Omental fat pad (tissue), 4 donors: ENCODE data around the gene CENPE. TPM values are rescaled to one million over a fixed set of nuclear protein-coding genes. Genes with fewer than 3 reads are reported as not detected.

ENCODE experiments used
- ATAC-seq: fragments of 150-250 bp; one replicate; pipeline ENCODE4 v1.9.1; 2016; ENCODE audit warnings: mild to moderate bottlenecking, moderate library complexity; ENCODE audit not compliant: low FRiP score
- DNase-seq: peaks from one replicate; pipeline ENCODE4 v3.0.0-alpha.2; 2019; ENCODE audit warnings: low spot score
- CTCF ChIP-seq, 3 donors: fragments of 450-650 bp; IDR thresholded peaks; one replicate each; pipeline ENCODE4 v1.5.1; 2016 to 2017; ENCODE audit warnings: antibody characterized with exemption in 3 of 3, mild to moderate bottlenecking in 3 of 3, moderate library complexity in 2 of 3
- total RNA-seq, 4 donors: library from RNA; depleted of rRNA; stranded (reverse); fragments of >200 nt; gene quantifications; one replicate each; pipeline ENCODE4 v1.1.0, GENCODE V29; 2016

Gene CENPE
- total RNA-seq, 4 donors from 2014 or later = 0.56 to 2.2 (median 0.77) TPM

GRCh38 chr4:103060453-103061148, 137.5 kb downstream of the CENPE start:
- ATAC-seq (no peak), DNase-seq (no peak)
- TF ChIP-seq CTCF (IDR thresholded peaks at IDR 0.05) = no peak

Other genes starting within 250 kb of the CENPE start
- 1 to 10 TPM in 1 of 4 donors, under 1 TPM in 3; 0.37 to 1.2 (median 0.83) TPM for gene SLC9B1, start 178.6 kb downstream of the CENPE start, total RNA-seq
- 10 to 100 TPM; 16.9 to 56.1 (median 24.7) TPM for gene SLC9B2, start 121.6 kb downstream of the CENPE start, total RNA-seq
- 10 to 100 TPM; 32.9 to 79.9 (median 49.3) TPM for gene BDH2, start 98.5 kb downstream of the CENPE start, total RNA-seq